GM19099 (cell line): ENCODE measurements around the gene PIK3R3.

Experiments used
- POLR2A ChIP-seq: IDR thresholded peaks from 3 replicates; pipeline ENCODE4 v1.6.1; 2011; ENCODE audit warnings: low read depth; ENCODE audit not compliant: insufficient read length; ENCODE audit errors: extremely low read depth

The PIK3R3 gene

GRCh38 chr1:46132529-46133180 is at the start of gene PIK3R3:
PIK3R3 (minus strand) TSS chr1:46132629; CDS start chr1:46131952, 677 bp downstream.
- peak; percentile 99 for TF ChIP-seq POLR2A

- TF ChIP-seq POLR2A = no peak
Observed at GRCh38 chr1:46181343-46182260, 49.2 kb upstream of the PIK3R3 start.

- no peak for TF ChIP-seq POLR2A
Observed at GRCh38 chr1:46180082-46180616, 47.7 kb upstream of the PIK3R3 start.

GRCh38 chr1:46179138-46180081 is 47.0 kb upstream of the PIK3R3 start:
- TF ChIP-seq POLR2A = no peak

- TF ChIP-seq POLR2A = no peak
Observed at GRCh38 chr1:46176211-46176865, 43.9 kb upstream of the PIK3R3 start, which contains the start of gene P3R3URF. P3R3URF (minus strand) TSS chr1:46176488; CDS start chr1:46176471, 17 bp downstream.

GRCh38 chr1:46175243-46175642 is 42.8 kb upstream of the PIK3R3 start:
- no peak for TF ChIP-seq POLR2A

GRCh38 chr1:46174448-46175231 is 42.2 kb upstream of the PIK3R3 start, which contains the start of gene TSPAN1:
TSPAN1 (plus strand) TSS chr1:46175087; CDS start chr1:46181108, 6,021 bp downstream.
- TF ChIP-seq POLR2A = no peak

- no peak for TF ChIP-seq POLR2A
Observed at GRCh38 chr1:46173361-46173856, 41.0 kb upstream of the PIK3R3 start.

GRCh38 chr1:46172321-46172720 is 39.9 kb upstream of the PIK3R3 start:
- no peak for TF ChIP-seq POLR2A

- TF ChIP-seq POLR2A = no peak
Observed at GRCh38 chr1:46171871-46172270, 39.4 kb upstream of the PIK3R3 start.

- TF ChIP-seq POLR2A = no peak
Observed at GRCh38 chr1:46171351-46171750, 38.9 kb upstream of the PIK3R3 start.

GRCh38 chr1:46169811-46170454 is 37.5 kb upstream of the PIK3R3 start:
- TF ChIP-seq POLR2A = no peak

- TF ChIP-seq POLR2A = no peak
Observed at GRCh38 chr1:46168477-46168876, 36.0 kb upstream of the PIK3R3 start.
